SK-N-SH treated with all-trans-retinoic acid at 6 μM for 48 hours (cell line): ENCODE data around the gene TRAF3IP3.

ENCODE experiments used
- ATAC-seq: fragments of 200-7000 bp; cut with Tn5 transposase; 3 replicates; pipeline ENCODE4 v1.9.1; 2020; ENCODE audit warnings: mild to moderate bottlenecking, moderate library complexity
- BACH2 ChIP-seq: fragments of 250-450 bp; sonication (Bioruptor Pico); IDR thresholded peaks from 2 replicates; pipeline ENCODE4 v1.9.0; 2021; ENCODE audit warnings: mild to moderate bottlenecking, borderline replicate concordance
- CSRNP3 ChIP-seq: fragments of 250-450 bp; sonication (Bioruptor Pico); IDR thresholded peaks from 2 replicates; pipeline ENCODE4 v1.5.1; 2021; ENCODE audit warnings: mild to moderate bottlenecking, moderate library complexity
- ESRRG ChIP-seq: fragments of 250-450 bp; sonication (Bioruptor Pico); IDR thresholded peaks from 2 replicates; pipeline ENCODE4 v1.6.1; 2021; ENCODE audit warnings: mild to moderate bottlenecking
- GLIS3 ChIP-seq: fragments of 250-450 bp; sonication (Bioruptor Pico); IDR thresholded peaks from 2 replicates; pipeline ENCODE4 v1.5.0; 2020; ENCODE audit warnings: mild to moderate bottlenecking, moderate library complexity
- ISL1 ChIP-seq: fragments of 250-450 bp; sonication (Bioruptor Pico); IDR thresholded peaks from 2 replicates; pipeline ENCODE4 v2.1.2; 2022; ENCODE audit warnings: mild to moderate bottlenecking, moderate library complexity
- OSR1 ChIP-seq: fragments of 250-450 bp; sonication (Bioruptor Pico); IDR thresholded peaks from 2 replicates; pipeline ENCODE4 v1.8.0; 2022; ENCODE audit warnings: moderate library complexity, mild to moderate bottlenecking, inconsistent platforms
- PPARA ChIP-seq: fragments of 250-450 bp; sonication (Bioruptor Pico); IDR thresholded peaks from 2 replicates; pipeline ENCODE4 v1.5.0; 2020; ENCODE audit warnings: mild to moderate bottlenecking, borderline replicate concordance
- RARB ChIP-seq: fragments of 250-450 bp; sonication (Bioruptor Pico); IDR thresholded peaks from 2 replicates; pipeline ENCODE4 v1.8.0; 2021; ENCODE audit warnings: mild to moderate bottlenecking, moderate library complexity
- SNAI2 ChIP-seq: fragments of 250-450 bp; sonication (Bioruptor Pico); IDR thresholded peaks from 2 replicates; pipeline ENCODE4 v1.5.0; 2020; ENCODE audit warnings: mild to moderate bottlenecking, moderate library complexity
- TCF4 ChIP-seq: fragments of 250-450 bp; sonication (Bioruptor Pico); IDR thresholded peaks from 2 replicates; pipeline ENCODE4 v1.8.0; 2021; ENCODE audit warnings: mild to moderate bottlenecking, moderate library complexity, borderline replicate concordance
- TOX ChIP-seq: fragments of 250-450 bp; sonication (Bioruptor Pico); IDR thresholded peaks from 2 replicates; pipeline ENCODE4 v1.8.0; 2021; ENCODE audit warnings: mild to moderate bottlenecking, moderate library complexity, borderline replicate concordance
- TSHZ2 ChIP-seq: fragments of 250-450 bp; sonication (Bioruptor Pico); IDR thresholded peaks from 2 replicates; pipeline ENCODE4 v1.5.0; 2020; ENCODE audit warnings: mild to moderate bottlenecking, moderate library complexity
- ZC3H10 ChIP-seq: fragments of 250-450 bp; sonication (Bioruptor Pico); IDR thresholded peaks from 2 replicates; pipeline ENCODE4 v1.5.1; 2021; ENCODE audit warnings: mild to moderate bottlenecking, moderate library complexity
- ZFP3 ChIP-seq: fragments of 250-450 bp; sonication (Bioruptor Pico); IDR thresholded peaks from 2 replicates; pipeline ENCODE4 v1.5.0; 2020; ENCODE audit warnings: mild to moderate bottlenecking, moderate library complexity
- ZFP30 ChIP-seq: fragments of 450-650 bp; formaldehyde crosslinking; IDR thresholded peaks from 2 replicates; pipeline ENCODE4 v1.5.0; 2022; ENCODE audit warnings: mild to moderate bottlenecking, moderate library complexity
- ZNF565 ChIP-seq: fragments of 450-650 bp; formaldehyde crosslinking; conservative IDR thresholded peaks from 2 replicates; pipeline ENCODE4 v1.5.0; 2020; ENCODE audit warnings: low read depth, mild to moderate bottlenecking, moderate library complexity
- ZNF8 ChIP-seq: fragments of 450-650 bp; formaldehyde crosslinking; IDR thresholded peaks from 2 replicates; pipeline ENCODE4 v1.5.0; 2020; ENCODE audit warnings: mild to moderate bottlenecking, moderate library complexity
- TF ChIP-seq, protein P1 (sequence below): fragments of 250-450 bp; sonication (Bioruptor Pico); IDR thresholded peaks from 2 replicates; pipeline ENCODE4 v1.8.0; 2021; ENCODE audit warnings: low read depth, mild to moderate bottlenecking, moderate library complexity, borderline replicate concordance
- TF ChIP-seq, protein P2 (sequence below): fragments of 250-450 bp; sonication (Bioruptor Pico); IDR thresholded peaks from 2 replicates; pipeline ENCODE4 v1.5.1; 2020; ENCODE audit warnings: low read depth, mild to moderate bottlenecking, moderate library complexity

The TRAF3IP3 gene

GRCh38 chr1:209756615-209757445 is 977 bp downstream of the TRAF3IP3 start:
- ATAC-seq, result no peak; the same call in 1 of the 3 replicates

GRCh38 chr1:209758400-209758799 is 2.5 kb downstream of the TRAF3IP3 start:
- ATAC-seq, result no peak
- TF ChIP-seq ZNF565 (CRISPR knock-in tag), result no peak
- no peak for TF ChIP-seq GLIS3 (CRISPR knock-in tag)
- no peak for TF ChIP-seq ZNF8 (CRISPR knock-in tag)
- TF ChIP-seq, protein P1, sequence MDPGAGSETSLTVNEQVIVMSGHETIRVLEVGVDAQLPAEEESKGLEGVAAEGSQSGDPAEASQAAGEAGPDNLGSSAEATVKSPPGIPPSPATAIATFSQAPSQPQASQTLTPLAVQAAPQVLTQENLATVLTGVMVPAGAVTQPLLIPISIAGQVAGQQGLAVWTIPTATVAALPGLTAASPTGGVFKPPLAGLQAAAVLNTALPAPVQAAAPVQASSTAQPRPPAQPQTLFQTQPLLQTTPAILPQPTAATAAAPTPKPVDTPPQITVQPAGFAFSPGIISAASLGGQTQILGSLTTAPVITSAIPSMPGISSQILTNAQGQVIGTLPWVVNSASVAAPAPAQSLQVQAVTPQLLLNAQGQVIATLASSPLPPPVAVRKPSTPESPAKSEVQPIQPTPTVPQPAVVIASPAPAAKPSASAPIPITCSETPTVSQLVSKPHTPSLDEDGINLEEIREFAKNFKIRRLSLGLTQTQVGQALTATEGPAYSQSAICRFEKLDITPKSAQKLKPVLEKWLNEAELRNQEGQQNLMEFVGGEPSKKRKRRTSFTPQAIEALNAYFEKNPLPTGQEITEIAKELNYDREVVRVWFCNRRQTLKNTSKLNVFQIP (CRISPR knock-in tag), result no peak
- TF ChIP-seq RARB (CRISPR knock-in tag), result no peak
- no peak for TF ChIP-seq CSRNP3
- TF ChIP-seq PPARA, result no peak
- no peak for TF ChIP-seq ISL1 (CRISPR knock-in tag)
- TF ChIP-seq BACH2 (CRISPR knock-in tag), result no peak
- TF ChIP-seq TOX (CRISPR knock-in tag), result no peak
- no peak for TF ChIP-seq OSR1 (CRISPR knock-in tag)
- TF ChIP-seq TSHZ2 (CRISPR knock-in tag), result no peak

More at GRCh38 chr1:209756615-209757445, 977 bp downstream of the TRAF3IP3 start:
- TF ChIP-seq GLIS3 (CRISPR knock-in tag) (no peak), TSHZ2 (CRISPR knock-in tag) (no peak), ZC3H10 (CRISPR knock-in tag) (no peak), ZFP3 (CRISPR knock-in tag) (no peak), SNAI2 (CRISPR knock-in tag) (no peak), RARB (CRISPR knock-in tag) (no peak), CSRNP3 (no peak), PPARA (no peak), TOX (CRISPR knock-in tag) (no peak), ZNF8 (CRISPR knock-in tag) (no peak), TCF4 (CRISPR knock-in tag) (no peak), ISL1 (CRISPR knock-in tag) (no peak), ESRRG (CRISPR knock-in tag) (no peak), ZFP30 (no peak)
- TF ChIP-seq, protein P1 (CRISPR knock-in tag), result no peak
- TF ChIP-seq, protein P2, sequence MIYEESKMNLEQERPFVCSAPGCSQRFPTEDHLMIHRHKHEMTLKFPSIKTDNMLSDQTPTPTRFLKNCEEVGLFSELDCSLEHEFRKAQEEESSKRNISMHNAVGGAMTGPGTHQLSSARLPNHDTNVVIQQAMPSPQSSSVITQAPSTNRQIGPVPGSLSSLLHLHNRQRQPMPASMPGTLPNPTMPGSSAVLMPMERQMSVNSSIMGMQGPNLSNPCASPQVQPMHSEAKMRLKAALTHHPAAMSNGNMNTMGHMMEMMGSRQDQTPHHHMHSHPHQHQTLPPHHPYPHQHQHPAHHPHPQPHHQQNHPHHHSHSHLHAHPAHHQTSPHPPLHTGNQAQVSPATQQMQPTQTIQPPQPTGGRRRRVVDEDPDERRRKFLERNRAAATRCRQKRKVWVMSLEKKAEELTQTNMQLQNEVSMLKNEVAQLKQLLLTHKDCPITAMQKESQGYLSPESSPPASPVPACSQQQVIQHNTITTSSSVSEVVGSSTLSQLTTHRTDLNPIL (CRISPR knock-in tag), result no peak
